ENCODE results near the gene IFT27.

- TF ChIP-seq POLR2A (IDR thresholded peaks at IDR 0.05; ENCODE audit: low read length) (no peak), GATA1 (IDR thresholded peaks at IDR 0.05; ENCODE audit: low read depth, low read length) (no peak)
Observed at GRCh38 chr22:36732609-36733008, 43.3 kb downstream of the IFT27 start.
